Activated naive CD8-positive, alpha-beta T cell treated with anti-CD3 and anti-CD28 coated beads, Interleukin-2, amount 50 U/mL, for 16 hours (primary cell): Measurements from ENCODE around the gene BLOC1S4.
"Not testable (repeated sequence)": the region's sequence is repeated elsewhere in the genome, so short reads cannot be mapped to it uniquely, and the experiment has no call there.

Experiments
- DNase-seq: peaks from one replicate; pipeline ENCODE4 v3.0.0-alpha.2; 2020; ENCODE audit warnings: low read depth, low spot score

Gene BLOC1S4

DNA sequence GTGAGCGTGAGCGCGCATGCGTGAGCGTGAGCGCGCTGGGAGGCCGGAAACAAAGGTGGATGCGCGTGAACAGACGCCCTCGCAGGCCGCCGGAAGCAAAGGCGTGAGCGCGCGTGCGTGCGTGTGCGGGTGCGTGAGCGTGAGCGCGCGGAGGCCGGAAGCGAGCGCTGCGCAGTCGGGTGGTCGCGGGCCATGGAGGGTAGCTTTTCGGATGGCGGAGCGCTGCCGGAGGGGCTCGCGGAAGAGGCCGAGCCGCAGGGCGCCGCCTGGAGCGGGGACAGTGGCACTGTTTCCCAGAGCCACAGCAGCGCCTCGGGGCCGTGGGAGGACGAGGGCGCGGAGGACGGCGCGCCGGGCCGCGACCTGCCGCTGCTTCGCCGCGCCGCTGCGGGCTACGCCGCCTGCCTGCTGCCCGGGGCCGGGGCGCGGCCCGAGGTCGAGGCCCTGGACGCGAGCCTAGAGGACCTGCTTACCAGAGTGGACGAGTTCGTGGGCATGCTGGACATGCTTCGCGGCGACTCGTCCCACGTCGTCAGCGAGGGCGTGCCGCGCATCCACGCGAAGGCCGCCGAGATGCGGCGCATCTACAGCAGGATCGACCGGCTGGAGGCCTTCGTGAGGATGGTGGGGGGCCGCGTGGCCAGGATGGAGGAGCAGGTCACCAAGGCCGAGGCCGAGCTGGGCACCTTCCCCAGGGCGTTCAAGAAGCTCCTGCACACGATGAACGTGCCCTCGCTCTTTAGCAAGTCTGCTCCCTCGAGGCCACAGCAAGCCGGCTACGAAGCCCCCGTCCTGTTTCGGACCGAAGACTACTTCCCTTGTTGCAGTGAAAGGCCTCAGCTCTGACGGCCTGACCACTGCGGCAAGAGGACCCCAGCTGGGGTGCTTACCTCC lies at the start of gene BLOC1S4:
Gene BLOC1S4 (plus strand): TSS at position 157 of the 894 bp plus-strand sequence. CDS start 36 bp downstream, at position 193.
- peak; percentile 71 for DNase-seq

- DNase-seq, result no peak
These were observed 47.6 kb upstream of the BLOC1S4 start for GRCh38 chr4:6668391-6668790.

GRCh38 chr4:6671648-6672047 lies 44.3 kb upstream of the BLOC1S4 start:
- DNase-seq, result no peak

- no peak for DNase-seq
These were observed 43.8 kb upstream of the BLOC1S4 start for GRCh38 chr4:6672131-6672530.

DNA sequence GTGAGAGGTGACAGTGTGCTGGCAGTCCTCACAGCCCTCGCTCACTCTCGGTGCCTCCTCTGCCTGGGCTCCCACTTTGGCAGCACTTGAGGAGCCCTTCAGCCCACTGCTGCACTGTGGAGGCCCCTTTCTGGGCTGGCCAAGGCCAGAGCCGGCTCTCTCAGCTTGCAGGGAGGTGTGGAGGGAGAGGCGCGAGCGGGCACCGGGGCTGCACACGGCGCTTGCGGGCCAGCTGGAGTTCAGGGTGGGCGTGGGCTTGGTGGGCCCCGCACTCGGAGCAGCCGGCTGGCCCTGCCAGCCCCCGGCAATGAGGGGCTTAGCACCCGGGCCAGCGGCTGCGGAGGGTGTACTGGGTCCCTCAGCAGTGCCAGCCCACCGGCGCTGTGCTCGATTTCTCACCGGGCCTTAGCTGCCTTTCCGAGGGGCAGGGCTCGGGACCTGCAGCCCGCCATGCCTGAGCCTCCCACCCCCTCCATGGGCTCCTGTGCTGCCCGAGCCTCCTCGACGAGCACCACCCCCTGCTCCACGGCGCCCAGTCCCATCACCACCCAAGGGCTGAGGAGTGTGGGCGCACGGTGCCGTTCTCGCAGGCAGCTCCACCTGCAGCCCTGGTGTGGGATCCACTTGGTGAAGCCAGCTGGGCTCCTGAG lies 43.3 kb upstream of the BLOC1S4 start:
- not testable (repeated sequence) for DNase-seq

- not testable (repeated sequence) for DNase-seq
These were observed 42.7 kb upstream of the BLOC1S4 start for GRCh38 chr4:6673191-6673659.

- DNase-seq, result peak; percentile 80
These were observed 42.1 kb upstream of the BLOC1S4 start for GRCh38 chr4:6673660-6674499.

DNA sequence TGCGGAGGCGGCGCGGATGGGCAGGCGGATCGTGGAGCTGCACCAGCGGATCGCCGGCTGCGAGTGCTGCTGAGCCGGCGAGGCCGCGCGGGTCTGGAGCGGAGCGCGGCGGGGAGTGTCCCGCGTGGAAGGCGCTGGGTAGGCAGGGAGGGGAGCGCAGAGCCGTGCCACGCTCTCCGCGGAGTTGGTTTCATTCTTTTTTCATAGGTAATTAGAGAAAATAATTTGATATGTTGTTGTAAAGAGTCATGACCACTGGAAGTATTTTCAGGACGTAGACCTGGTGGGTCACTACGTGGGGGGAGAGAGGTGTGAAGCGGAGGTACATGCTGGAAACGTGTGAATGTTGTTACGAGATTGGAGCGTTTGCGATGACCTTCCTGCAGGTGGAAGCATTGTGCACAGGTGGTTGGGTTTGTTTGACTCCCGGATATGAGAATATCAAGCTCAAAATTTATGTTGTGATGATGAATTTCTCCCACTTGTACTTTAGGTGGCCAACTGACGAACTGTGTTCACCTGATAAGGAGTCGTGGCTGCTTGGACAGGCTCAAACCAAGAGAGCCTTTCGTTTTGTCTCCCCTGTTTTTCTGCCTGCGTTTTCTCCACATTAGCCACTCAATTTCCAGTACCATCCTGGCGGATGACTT lies 41.3 kb upstream of the BLOC1S4 start:
- DNase-seq, result peak; percentile 30

DNA sequence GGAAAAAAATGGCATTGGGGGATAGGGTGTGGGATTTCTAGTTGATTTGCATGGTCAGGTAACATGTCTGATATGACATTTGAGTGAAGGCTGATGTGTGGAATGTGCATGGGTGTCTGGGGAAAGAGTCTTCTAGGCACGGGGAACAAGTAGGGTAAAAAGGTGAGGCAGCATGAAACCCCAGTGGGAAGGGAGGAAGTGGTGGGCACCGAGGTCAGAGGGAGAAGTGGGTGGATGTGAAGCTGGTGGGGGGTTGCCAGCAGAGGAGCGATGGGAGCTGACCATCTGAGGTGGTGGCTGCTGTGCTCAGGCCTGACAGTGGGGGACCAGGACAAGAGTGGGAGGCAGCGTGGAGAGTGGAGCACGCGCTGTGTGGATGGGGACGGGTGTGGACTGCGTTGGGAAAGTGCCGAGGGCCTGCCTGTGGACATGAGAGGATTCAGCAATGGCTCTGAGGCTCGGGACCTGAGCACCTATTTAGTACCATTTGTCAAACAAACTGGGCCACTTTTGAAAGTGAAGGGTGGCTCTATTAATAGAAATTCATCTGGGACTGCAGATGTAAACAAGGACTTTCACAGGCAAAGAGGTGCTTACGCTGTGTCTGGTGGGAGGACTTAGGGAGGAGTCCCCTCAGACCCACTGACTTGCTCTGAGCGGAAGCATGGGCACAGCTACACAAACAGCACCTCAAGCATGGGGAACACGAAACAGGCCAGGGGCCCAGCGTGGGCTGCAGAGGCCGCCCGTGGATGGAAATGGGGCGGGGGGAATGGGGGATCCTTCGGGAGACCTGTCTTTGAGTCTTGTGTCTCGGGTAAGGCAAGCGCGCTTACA lies 39.0 kb upstream of the BLOC1S4 start:
- DNase-seq, result no peak

DNA sequence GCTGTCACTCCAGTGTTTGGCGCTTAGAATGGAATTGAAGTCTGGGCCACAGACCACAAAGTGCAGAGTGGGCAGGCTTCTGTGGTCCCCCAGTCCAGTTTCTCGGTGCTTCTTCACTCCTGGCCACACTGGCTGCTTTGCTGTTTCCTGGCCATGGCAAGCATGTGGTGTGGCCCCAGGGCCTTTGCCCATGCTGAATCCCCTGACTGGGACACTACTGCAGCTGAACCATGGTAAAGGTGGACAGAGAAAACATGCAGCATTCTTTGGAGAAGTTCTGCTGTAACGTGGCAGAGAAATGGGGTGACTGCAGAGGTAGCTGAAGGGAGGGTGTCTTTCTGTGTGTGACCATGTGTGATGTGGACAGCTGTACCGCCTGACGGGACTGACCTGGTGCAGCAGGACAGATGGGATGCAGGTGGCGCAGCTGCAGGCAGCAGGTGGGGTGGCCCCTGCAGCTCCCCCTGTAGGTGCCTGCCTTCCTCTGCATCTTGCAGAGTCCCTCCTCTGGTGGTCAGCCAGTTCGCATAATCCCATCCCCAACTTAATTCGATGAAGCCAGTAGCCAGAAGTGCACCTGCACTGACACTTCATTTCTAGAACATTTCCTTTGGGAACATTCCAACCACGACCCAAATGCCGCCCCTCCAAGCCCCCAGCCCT lies 35.5 kb upstream of the BLOC1S4 start:
- no peak for DNase-seq

DNA sequence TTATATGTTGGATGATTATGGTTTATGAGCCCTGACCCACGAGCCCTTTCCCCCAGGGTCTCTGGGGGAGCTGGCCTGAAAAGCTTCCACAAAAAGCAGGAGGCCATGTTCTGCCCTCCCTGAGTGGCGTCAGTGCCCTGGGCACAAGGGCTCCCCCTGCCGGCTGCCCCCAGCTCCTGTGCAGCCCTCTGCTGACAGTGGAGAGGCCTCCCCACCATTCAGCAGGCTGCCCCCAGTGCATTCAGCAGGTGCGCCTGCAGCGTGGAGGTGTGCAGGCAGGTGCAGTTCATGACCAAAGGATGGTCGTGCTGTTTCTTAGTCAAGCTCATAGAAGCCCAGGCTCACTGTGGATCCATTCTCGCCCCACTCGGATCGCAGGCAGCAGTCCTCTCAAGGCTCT lies 34.8 kb upstream of the BLOC1S4 start:
- no peak for DNase-seq

- DNase-seq, result no peak
These were observed 32.9 kb upstream of the BLOC1S4 start for GRCh38 chr4:6682862-6683590.

DNA sequence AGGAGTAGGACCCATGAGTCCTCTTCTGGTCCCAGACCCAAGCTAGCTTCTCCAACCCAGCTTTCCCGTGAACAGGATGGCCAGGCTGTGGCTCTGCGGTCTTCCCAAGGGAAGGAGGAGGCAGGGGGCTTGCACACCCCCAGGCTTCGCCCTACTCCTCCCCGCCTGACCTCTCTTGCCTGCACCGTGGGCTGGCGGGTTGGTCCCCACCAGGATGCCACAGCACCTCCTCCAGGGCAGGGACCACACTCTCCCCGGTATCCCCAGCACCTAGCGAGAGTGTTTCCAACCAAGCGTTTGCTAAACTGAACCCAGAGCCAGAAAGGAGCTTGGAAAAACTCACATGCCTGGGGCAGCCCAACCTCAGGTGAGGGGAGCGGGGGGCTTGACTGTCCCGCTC lies 31.3 kb upstream of the BLOC1S4 start:
- no peak for DNase-seq

- DNase-seq, result no peak
These were observed 29.7 kb upstream of the BLOC1S4 start for GRCh38 chr4:6686104-6686787.

GRCh38 chr4:6687947-6688878 lies 27.8 kb upstream of the BLOC1S4 start:
- no peak for DNase-seq

DNA sequence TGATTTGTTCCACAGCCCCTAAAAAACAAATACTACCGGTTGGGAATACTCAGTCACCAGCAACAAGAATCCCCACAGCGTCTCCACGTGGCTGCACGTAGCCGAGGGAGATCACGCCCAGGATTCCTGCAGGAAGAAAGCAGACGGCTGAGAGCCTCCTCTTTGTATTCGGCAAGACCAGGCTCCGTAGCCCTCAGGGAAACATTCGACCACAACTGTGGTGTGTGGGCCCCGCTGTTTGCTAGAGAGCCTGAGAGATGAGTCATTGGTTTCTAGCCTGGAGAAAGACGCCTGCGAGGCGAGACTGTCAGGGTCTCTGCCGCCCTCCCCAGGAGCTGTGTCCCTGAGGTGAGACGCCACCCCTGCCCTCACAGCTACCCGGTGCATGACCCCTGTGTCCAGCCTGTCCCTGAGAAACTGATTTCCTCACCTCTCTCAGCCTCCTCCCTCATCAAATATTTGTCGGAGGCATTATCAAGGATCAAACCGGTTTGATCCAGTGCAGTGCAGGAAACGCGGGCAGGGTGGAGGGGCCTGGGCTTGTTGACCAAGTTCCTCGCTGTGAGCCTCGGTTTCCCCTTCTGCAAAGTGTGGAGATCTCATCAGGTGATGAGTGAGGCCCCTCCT lies 27.0 kb upstream of the BLOC1S4 start:
- peak; percentile 67 for DNase-seq

- no peak for DNase-seq
These were observed 26.4 kb upstream of the BLOC1S4 start for GRCh38 chr4:6689506-6689960.
